A673 (cell line): ENCODE measurements around the gene SMIM41. TPM values are rescaled to one million over a fixed set of nuclear protein-coding genes. Genes with fewer than 3 reads are reported as not detected.

Experiments
- BruUV-seq: library from RNA; stranded (reverse); fragments of 400-500 nt; replicated peaks from 2 replicates; lab custom pipeline; 2021; lab: Mats Ljungman, UMichigan
- CTCF ChIA-PET: fragments of 300-600 bp; sonication (Branson Sonifier 250); formaldehyde crosslinking; loops from one replicate; lab custom pipeline; 2022; ENCODE audit warnings: antibody characterized with exemption; lab: Charles Lee
- POLR2A ChIA-PET: fragments of 300-600 bp; sonication (Branson Sonifier 250); formaldehyde crosslinking; loops from one replicate; lab custom pipeline; 2022; ENCODE audit warnings: antibody characterized with exemption; ENCODE audit not compliant: low non-redundant PET; lab: Charles Lee
- DNase-seq: peaks from one replicate; pipeline ENCODE4 v3.0.0-alpha.2; 2015; ENCODE audit warnings: low spot score
- H3K27ac ChIP-seq: fragments of 200-600 bp; sonication (generic); 2 replicates; pipeline ENCODE4 v1.5.1; 2016; ENCODE audit warnings: mixed run types, low read depth, mild to moderate bottlenecking, mixed read lengths, antibody characterized with exemption, low read length; ENCODE audit not compliant: poor library complexity, severe bottlenecking
- H3K27me3 ChIP-seq: fragments of 200-600 bp; sonication (generic); replicated peaks from 2 replicates; pipeline ENCODE4 v1.6.1; 2017; ENCODE audit warnings: mixed run types, low read depth, mild to moderate bottlenecking, mixed read lengths, antibody characterized with exemption, low read length; ENCODE audit not compliant: insufficient read depth, poor library complexity
- H3K36me3 ChIP-seq: fragments of 200-600 bp; sonication (generic); 2 replicates; pipeline ENCODE4 v1.6.1; 2016; ENCODE audit warnings: mixed run types, mild to moderate bottlenecking, mixed read lengths, antibody characterized with exemption, low read length; ENCODE audit not compliant: insufficient read depth, poor library complexity, severe bottlenecking
- H3K4me1 ChIP-seq: fragments of 200-600 bp; sonication (generic); 2 replicates; pipeline ENCODE4 v1.6.1; 2017; ENCODE audit warnings: mixed run types, mild to moderate bottlenecking, mixed read lengths, antibody characterized with exemption, low read length; ENCODE audit not compliant: insufficient read depth, poor library complexity, severe bottlenecking
- H3K4me3 ChIP-seq: fragments of 200-600 bp; sonication (generic); 2 replicates; pipeline ENCODE4 v1.5.1; 2016; ENCODE audit warnings: low read depth, mixed run types, mild to moderate bottlenecking, mixed read lengths, low read length; ENCODE audit not compliant: poor library complexity, severe bottlenecking
- H3K9me3 ChIP-seq: fragments of 200-600 bp; sonication (generic); 2 replicates; pipeline ENCODE4 v1.6.1; 2016; ENCODE audit warnings: mixed run types, low read depth, mild to moderate bottlenecking, mixed read lengths, antibody characterized with exemption, low read length; ENCODE audit not compliant: poor library complexity, severe bottlenecking
- CTCF ChIP-seq: fragments of 300-800, 200-600 bp; sonication (generic); conservative IDR thresholded peaks from 2 replicates; pipeline ENCODE4 v1.5.1; 2017; ENCODE audit warnings: low read depth, mild to moderate bottlenecking, antibody characterized with exemption, low read length, moderate library complexity, mixed read lengths
- EZH2 ChIP-seq: fragments of 200-600 bp; sonication (generic); IDR thresholded peaks from 2 replicates; pipeline ENCODE4 v1.6.1; 2017; ENCODE audit warnings: borderline replicate concordance, low read depth, mild to moderate bottlenecking, mixed read lengths, antibody characterized with exemption, low read length; ENCODE audit not compliant: poor library complexity, severe bottlenecking
- intact Hi-C: fragments of 100-400 bp; cut with micrococcal nuclease; formaldehyde crosslinking; loops from one replicate; pipeline ENCODE4 v1.10.0; 2022; ENCODE audit not compliant: unreplicated experiment
- total RNA-seq: library from RNA; stranded (reverse); gene quantifications from 2 replicates; pipeline ENCODE4 v1.2.3, GENCODE V29; 2021

Gene SMIM41
- total RNA-seq, 1 experiment from 2014 or later: 0.24 TPM

- TF ChIP-seq CTCF: no peak
- TF ChIP-seq EZH2: no peak
- ChIA-PET POLR2A (no interaction called here), CTCF (no interaction called here)
- intact Hi-C loops: no loop called here
- peaks cover 14% of the 10 kb centered on the region for H3K36me3 ChIP-seq
- H3K27ac ChIP-seq: no peak overlapping the region
- no peaks in the 10 kb centered on the region for H3K9me3 ChIP-seq
- no peak overlapping the region for H3K4me3 ChIP-seq
- DNase-seq: no peak
- BruUV-seq: no TSS peak
- peaks cover 10% of the 10 kb centered on the region for H3K4me1 ChIP-seq
- H3K27me3 ChIP-seq: no peaks in the 10 kb centered on the region
Measured at GRCh38 chr12:52054833-52055730, 24.4 kb upstream of the SMIM41 start.

DNA sequence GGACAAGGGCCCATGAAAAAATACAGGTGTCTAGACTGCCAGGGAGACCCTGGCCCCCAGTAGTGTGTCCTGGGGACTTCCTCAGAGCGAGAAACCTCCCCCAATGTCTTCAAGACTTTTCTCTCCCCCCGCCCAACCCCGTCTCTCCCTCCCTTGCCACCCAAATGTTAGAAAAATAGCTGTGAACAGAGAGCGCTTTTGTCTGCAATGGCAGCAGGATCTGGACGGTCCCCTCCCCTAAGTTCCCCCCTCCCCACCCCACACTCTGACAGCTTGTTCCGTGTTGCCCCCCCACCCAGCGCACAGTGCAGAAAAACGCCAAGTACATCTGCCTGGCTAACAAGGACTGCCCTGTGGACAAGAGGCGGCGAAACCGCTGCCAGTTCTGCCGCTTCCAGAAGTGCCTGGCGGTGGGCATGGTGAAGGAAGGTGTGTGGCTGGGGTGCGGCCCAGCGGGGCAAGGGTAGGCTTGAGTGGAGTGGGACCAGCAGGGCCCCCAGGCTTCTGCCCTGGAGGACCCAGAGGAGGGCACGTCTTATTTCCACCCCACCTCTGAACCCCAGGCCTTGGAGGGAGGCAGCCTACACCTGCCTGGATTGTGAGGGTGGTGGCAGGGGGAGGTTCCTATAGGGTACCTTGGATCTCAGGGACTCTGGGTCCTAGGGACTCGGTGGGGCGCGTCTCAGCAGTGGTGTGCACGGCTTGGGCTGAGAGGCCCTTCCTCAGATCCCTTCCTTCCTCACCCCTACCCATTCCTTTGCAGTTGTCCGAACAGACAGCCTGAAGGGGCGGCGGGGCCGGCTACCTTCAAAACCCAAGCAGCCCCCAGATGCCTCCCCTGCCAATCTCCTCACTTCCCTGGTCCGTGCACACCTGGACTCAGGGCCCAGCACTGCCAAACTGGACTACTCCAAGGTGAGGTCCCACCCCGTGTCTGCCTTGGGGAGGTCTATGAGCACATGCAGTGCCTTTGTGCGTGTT lies 23.5 kb upstream of the SMIM41 start:
- TF ChIP-seq EZH2: no peak
- TF ChIP-seq CTCF: no peak
- Histone ChIP-seq H3K4me1 (peaks cover 3% of the 10 kb centered on the region), H3K27me3 (no peaks in the 10 kb centered on the region), H3K27ac (no peak overlapping the region), H3K9me3 (no peaks in the 10 kb centered on the region), H3K36me3 (peaks cover 14% of the 10 kb centered on the region), H3K4me3 (no peak overlapping the region)
- CTCF ChIA-PET: interaction anchor here (0.5 to 1.2 kb wide), 2 partner anchors 28 to 31 kb away, joined by 3 to 5 read pairs; no protein-coding TSS in a partner anchor
- POLR2A ChIA-PET: no interaction called here
- DNase-seq: no peak
- intact Hi-C loops: no loop called here
- no TSS peak for BruUV-seq

DNA sequence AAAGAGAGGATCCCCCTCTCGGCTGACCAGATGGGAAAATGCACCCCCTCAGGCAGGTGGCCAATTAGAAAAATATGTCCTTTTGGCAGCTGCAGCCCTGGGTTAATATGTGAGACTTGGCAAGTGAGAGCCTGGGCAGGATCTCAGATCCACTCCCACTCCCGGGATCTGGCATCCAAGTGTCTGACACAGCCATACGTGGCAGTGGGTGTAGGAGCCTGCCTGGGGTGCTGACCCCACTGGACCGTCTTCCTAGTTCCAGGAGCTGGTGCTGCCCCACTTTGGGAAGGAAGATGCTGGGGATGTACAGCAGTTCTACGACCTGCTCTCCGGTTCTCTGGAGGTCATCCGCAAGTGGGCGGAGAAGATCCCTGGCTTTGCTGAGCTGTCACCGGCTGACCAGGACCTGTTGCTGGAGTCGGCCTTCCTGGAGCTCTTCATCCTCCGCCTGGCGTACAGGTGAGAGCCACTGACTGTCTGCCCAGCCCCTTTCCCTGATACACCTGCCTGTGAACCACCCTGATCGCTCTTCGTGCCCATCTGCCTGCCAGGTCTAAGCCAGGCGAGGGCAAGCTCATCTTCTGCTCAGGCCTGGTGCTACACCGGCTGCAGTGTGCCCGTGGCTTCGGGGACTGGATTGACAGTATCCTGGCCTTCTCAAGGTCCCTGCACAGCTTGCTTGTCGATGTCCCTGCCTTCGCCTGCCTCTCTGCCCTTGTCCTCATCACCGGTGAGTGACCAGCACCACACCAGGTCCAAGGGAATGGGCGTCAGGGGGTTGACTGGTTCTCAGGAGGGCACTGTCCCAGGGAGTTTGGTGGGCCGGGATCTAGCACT lies 22.5 kb upstream of the SMIM41 start:
- no TSS peak for BruUV-seq
- POLR2A ChIA-PET: no interaction called here

More for the DNA sequence above, 22.5 kb upstream of the SMIM41 start:
- H3K36me3 ChIP-seq: peaks cover 14% of the 10 kb centered on the region
- H3K27me3 ChIP-seq: no peaks in the 10 kb centered on the region
- DNase-seq: no peak
- no peaks in the 10 kb centered on the region for H3K4me1 ChIP-seq
- CTCF ChIA-PET: interaction anchor here (1.2 kb wide), 1 partner anchor 32 kb away, joined by 3 read pairs; no protein-coding TSS in a partner anchor
- no peaks in the 10 kb centered on the region for H3K9me3 ChIP-seq
- no peak overlapping the region for H3K4me3 ChIP-seq
- TF ChIP-seq EZH2: no peak
- TF ChIP-seq CTCF: no peak
- H3K27ac ChIP-seq: no peak overlapping the region
- intact Hi-C loops: no loop called here
